A204.1 (cell line): ENCODE data around the gene KCNIP3.
"Not testable (repeated sequence)": the region's sequence is repeated elsewhere in the genome, so short reads cannot be mapped to it uniquely, and the experiment has no call there.

Source experiments
- FAIRE-seq: peaks from 2 replicates; lab custom pipeline; 2012; peaks lifted over from hg19 to GRCh38; lab: Jason Lieb, UNC

KCNIP3 gene

DNA sequence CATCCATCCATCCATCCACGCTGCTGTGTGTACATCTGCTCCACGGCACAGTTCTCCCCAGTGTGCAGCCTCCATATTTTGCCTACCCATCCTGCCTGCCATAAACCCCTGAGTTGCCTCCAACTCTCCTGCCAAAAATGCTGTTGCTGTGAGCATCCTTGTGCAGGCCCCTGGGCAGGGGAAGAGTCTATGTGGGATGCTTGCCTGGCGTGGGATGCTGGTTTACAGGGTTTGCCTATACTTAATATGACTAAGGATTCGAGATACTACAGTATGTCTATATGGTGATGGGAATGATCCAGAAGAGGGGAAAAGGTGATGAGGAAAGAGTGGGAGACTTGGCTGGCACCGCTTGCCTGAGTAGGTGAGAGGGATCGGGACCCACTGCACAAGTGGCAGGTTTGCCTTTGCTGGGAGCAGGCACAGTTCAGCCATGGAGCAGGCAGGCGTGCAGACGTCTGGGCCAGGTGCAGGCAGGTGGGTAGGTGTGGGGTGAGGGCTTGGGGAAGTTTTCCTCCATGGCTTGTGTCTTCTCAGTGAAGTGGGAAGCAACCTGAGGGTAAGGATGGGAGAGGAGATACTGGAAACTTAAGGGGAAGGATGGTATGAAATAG, 75.2 kb downstream of the KCNIP3 start:
- no peak for FAIRE-seq

- FAIRE-seq, result no peak
Measured at GRCh38 chr2:95372845-95373244, 75.7 kb downstream of the KCNIP3 start.

DNA sequence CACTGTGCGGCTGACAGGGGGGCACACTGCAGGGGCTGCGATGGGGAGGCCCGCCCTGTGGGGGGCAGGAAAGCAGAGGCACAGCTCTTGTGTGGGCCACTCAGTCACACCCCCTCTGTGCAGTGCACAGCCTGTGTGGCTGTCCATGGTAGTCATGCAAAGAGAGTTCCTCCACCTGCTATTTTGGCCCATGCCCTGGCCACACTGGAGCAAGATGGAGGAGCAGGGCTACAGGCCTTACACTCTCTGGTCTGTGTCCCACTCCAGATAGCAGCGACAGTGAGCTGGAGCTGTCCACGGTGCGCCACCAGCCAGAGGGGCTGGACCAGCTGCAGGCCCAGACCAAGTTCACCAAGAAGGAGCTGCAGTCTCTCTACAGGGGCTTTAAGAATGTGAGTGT, 76.9 kb downstream of the KCNIP3 start:
- no peak for FAIRE-seq

DNA sequence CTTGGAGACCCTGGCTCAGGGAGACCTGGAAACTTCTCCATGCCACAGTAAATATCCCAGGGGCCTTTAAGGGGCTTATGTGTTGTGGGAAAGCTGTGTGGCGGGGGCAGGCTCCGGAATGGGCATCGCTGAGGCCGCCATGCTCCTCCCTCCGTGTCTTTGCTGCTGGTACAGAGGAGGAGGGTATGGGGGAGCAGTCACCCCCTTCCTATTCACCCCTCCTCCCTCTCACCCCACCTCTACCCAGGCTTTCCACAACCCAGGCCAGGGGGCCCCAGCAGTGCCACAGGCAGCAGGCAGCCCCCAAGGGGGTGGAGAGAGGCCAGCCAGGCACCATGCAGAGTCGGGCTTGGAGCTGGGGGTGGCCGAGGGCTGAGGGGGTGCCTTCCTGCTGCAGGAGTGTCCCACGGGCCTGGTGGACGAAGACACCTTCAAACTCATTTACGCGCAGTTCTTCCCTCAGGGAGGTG, 77.3 kb downstream of the KCNIP3 start:
- no peak for FAIRE-seq

DNA sequence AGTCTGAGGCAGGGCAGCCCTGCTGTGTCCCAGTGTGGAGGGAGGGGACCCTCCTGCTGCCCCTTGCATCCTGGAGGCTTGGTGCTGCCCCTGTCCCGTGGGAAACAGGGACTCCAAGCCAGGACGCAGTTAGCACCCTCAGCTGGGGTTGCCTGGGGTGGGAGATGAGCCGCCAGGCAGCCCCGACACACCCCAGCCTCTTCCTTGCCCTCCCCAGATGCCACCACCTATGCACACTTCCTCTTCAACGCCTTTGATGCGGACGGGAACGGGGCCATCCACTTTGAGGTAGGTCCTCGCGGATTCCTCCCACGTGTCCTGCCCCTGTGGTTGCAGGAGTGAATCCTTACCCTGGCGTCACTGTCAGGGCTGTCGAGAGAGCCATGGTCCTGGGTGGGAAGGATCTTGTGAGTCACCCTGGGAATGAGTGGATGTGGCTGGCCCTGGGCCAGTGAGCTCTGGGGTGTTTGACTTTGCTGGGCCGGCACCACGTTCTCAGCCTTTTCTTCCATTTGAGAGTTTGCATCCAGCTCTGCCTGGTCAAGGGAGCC, 77.8 kb downstream of the KCNIP3 start:
- no peak for FAIRE-seq

DNA sequence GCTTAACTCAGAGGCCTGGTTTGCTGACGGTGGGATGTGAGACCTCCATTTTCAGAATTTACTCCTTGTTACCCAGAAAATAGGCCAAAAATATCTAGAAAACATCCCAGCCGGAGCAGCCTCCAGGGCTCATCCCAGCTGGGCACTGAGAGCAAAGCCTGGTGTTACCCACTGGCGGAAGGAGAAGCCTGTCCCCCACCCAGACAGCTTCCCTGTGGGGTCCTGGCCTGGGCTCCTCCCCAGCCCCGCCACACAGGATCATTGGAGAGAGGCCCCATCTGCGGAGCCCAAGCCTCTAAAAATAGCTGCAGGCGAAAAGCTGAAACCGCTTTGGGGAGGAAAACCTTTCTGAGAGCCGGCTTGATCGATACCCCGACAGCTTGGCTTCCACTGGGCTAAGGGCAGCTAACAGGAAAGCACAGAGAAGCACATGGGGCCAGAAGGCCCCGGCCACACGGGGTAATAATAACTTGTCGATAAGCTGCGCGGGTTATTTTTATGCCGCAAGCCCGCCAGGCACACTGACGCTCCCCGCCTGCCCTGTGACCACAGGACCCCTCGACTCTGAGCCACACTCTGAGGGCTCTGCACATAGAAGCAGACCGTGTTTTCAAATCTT, 78.5 kb downstream of the KCNIP3 start:
- FAIRE-seq, result no peak

DNA sequence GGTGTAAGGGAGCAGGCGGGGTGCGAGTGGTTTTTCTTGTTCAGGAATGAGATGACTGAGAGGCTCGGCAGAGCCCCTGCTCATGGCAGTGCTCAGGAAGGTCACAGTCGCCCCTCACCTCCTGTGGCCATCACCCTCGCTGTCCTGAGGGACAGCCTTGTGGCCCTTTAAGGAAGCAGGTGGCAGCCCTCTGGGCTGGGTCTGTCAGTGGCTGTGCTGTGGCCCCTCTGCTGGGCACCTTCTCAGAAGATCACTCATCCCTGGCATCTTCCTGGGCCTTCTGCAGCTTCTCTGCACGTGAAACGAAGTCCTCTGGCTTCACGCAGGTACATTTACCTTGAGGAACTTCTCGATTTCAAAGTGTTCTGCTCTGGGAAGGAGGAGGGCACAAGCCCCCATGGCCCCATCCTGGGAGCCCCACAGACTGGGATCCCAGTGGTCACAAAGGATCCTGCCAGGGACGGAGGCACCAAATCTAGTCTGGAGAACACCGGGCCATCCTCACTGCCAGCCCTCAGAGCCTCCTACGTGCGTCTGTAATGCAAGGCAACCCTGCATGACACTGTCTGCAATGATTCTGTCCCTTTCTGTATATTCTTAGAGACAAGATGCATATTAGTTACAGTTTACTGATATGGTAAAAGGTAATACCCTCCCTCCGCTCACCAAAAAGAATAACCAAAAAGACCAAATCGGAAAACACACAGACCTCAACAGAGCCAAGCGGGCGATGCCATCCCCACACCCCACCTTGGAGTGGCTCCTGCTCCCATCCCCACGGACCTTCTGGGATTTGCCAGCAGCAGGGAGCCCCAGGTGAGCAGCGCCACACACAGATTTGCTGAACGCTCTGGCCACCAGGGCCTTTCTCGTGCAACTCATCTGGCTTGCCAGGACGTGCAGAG, 79.4 kb downstream of the KCNIP3 start:
- no peak for FAIRE-seq

DNA sequence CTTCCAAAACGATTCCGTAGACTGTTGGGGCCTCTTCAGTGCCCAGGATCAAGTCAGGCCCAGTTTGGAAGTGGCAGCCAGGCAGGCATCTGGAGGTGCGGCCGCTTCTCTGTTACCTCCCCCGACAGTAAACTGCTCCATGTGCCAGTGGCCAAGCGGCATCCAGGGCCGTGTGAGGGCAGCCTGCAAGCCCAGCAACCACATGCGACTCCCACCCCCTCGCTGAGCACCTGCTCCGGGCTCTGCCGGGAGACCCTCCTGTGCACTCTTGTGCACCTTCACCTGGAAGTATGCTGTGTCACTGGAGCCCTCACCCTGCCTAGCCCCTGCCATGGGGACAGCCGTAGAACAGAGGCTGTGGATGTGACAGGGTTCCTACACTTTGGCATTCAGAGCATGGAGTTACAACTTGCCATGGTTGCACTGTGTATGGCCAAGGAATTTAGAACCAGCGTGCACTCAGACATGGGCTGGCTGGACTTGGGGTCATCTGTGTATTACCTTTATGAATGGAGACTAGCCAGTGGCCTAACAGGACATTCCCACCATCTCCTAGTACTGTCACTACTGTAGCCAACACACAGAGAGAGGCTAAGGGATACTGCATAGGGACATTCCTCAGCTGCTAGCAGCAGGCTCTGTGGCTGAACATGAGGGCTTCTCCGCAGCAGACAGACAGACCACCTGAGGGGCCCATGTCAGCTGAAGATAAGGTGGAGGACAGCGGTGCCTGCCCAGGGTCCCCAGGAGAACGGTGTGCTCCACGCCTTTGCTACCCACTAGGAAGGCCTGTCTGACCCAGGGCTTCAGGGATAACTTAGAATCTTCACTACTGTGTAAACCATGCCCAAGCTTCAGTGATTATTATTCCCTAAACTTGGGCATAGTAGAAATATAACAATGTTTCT, 80.3 kb downstream of the KCNIP3 start:
- no peak for FAIRE-seq

DNA sequence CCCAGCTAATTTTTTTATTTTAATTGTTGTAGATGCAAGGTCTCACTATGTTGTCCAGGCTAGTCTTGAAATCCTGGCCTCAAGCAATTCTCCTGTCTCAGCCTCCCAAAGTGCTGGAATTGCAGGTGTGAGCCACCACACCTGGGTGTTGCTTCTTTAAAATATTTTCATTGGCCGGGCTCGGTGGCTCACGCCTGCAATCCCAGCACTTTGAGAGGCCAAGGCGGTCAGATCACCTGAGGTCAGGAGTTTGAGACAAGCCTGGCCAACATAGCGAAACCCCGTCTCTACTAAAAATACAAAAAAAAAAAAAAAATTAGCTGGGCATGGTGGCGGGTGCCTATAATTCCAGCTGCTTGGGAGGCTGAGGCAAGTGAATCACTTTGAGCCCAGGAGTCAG, 81.1 kb downstream of the KCNIP3 start:
- not testable (repeated sequence) for FAIRE-seq

- FAIRE-seq, result no peak
Measured at GRCh38 chr2:95379371-95379831, 82.3 kb downstream of the KCNIP3 start.

DNA sequence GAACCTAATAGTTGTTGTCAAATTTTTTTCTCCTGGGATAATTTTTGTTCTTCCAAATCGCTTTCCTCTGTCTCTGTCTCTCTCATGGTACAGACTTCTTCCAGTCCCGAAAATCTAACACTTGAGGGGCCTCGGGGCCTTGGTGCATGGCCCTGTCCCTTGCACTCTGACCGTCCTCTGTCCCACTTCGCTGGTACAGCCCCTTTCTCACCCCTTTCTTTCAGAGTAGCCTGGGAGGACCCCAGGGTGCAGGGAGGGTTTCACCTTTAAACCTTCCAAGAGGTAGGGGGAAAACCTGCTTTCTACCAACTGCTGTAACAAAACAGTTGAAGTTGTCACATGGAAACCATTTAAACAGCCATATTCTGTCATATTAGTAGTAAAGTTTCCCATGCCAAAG, 83.1 kb downstream of the KCNIP3 start:
- no peak for FAIRE-seq

DNA sequence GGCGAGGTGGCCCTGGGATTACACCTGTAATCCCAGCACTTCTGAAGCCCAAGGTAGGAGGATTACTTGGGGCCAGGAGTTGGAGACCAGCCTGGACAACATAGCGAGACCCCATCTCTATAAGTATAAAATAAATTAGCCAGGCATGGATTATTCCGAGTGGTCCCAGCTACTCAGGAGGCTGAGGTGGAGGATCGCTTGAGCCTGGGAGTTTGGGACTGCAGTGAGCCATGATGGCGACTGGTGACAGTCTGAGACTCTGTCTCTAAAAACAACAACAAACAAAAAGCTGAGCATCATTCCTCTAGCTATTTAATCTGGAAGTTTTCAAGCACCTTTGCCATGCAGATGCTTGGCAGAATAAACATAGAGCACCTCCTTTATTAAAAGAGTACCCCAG, 83.6 kb downstream of the KCNIP3 start:
- FAIRE-seq, result no peak

DNA sequence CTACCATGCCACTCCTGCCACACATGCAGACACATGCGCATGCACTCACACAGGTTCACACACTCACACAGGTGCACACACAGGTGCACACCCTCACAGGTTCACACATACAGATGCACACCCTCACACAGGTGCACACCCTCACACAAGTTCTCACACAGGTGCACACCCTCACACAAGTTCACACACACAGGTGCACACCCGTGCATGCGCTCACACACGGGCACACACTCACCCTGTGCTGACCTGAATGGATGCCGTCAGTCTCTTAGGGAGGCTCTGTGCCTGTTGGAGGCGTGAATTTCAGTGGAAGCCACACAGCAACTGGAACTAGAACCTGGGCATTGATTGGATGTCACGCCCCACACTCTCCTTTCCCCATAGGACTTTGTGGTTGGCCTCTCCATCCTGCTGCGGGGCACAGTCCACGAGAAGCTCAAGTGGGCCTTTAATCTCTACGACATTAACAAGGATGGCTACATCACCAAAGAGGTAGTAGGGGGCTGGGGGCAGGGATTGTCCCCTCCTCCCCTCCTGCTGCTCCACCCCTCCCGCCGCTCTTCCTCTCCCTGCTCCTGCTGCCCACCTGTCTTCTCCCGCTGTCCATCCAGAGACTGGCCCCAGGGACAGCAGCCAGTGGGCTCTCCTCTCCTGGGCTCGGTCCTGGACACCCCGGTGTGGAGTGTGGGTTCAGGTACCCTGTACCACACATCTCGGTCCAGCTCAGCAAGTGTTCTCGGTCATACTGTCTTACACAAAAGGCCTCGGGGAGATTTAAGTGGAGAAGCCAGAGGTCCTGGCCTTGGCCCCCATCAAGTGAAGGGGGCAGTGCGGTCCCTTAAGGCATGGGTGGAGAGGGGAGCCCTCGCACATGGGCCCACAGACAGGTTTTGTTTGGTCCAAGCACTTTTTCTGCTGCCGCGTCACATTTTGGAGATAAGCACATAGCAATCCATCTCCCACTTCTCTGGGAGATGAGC, 84.4 kb downstream of the KCNIP3 start:
- no peak for FAIRE-seq

- no peak for FAIRE-seq
Measured at GRCh38 chr2:95382192-95382591, 85.0 kb downstream of the KCNIP3 start.

DNA sequence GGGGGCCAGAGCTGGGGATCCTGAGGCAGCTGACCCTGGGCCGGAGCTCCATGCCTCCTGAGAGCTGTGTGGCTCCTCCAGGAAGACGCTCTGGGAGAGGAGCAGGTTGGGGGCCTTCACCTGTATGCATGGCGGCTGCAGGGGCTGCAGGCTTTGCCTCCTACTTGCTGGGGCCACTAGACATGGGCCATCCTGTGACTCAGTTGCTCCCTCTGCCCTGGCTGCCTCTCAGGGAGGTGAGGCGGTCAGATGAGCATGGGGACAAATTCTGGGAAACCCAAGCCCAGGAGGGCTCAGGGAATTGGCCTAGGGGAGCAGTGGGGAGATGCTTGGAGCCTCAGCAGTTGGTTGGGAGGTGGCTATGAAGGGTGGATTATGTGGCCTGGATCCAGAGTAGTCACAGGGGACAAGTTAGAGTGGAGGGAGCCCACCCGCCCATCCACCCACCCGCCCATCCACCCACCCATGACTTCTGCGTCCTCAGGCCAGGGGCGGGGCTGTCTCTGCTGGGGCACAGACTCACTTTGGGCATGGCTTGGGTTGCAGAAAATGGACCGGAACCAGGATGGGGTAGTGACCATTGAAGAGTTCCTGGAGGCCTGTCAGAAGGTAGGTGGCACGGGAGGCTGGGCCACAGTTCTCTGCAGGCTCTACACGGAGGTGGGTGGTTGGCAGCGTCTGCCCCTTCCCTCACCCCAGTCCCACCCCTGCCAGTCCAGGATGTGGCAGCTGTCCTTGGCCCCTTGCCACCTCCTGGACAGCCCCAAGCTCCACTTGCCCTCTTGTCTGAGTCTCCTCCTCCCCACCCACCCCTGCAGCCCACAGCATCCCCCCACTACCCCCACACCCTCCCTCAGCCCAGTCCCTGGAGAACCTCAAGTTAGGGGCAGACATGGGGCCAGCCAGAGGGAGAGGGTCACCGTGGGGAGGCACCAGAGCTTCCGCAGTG, 85.8 kb downstream of the KCNIP3 start:
- FAIRE-seq, result no peak

- FAIRE-seq, result no peak
Measured at GRCh38 chr2:95383635-95384027, 86.5 kb downstream of the KCNIP3 start.

GRCh38 chr2:95384854-95385569, 87.9 kb downstream of the KCNIP3 start:
- no peak for FAIRE-seq

DNA sequence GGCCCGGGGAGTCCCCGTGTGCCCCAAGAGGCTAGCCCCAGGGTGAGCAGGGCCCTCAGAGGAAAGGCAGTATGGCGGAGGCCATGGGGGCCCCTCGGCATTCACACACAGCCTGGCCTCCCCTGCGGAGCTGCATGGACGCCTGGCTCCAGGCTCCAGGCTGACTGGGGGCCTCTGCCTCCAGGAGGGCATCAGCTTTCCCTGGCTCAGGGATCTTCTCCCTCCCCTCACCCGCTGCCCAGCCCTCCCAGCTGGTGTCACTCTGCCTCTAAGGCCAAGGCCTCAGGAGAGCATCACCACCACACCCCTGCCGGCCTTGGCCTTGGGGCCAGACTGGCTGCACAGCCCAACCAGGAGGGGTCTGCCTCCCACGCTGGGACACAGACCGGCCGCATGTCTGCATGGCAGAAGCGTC, 88.4 kb downstream of the KCNIP3 start:
- no peak for FAIRE-seq

DNA sequence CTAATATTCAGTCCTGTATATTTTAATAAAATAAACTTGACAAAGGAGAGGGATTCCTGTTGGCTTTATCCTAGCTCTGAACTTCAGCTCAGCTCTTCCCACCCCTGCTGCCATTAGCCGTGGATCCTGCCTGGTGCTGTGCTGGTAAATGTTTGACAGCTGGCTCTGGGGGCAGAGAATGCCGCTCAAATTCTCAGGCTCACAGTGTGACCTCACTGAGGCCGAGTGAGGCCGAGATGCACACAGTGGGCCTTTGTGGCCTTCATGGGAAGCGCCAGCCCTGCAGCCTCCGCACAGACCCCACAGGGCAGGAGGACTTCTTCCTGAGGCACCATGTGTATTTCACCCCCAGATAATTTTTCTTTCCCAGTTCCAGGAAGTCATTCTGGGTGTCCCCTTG, 88.9 kb downstream of the KCNIP3 start:
- no peak for FAIRE-seq
